ENCODE data around the gene CDKN2B. TPM values are rescaled to one million over a fixed set of nuclear protein-coding genes. Genes with fewer than 3 reads are reported as not detected.
"Not testable (repeated sequence)": the region's sequence is repeated elsewhere in the genome, so short reads cannot be mapped to it uniquely, and the experiment has no call there.

CDKN2B gene
- total RNA-seq, 1 donor from 2014 or later, result 2.3 TPM

- intact Hi-C loops (cut with DNase I); DNase-seq; ATAC-seq (ENCODE audit: poor library complexity): not testable (repeated sequence)
Measured at GRCh38 chr9:21959268-21959667, 49.8 kb downstream of the CDKN2B start.

- DNase-seq (no peak), ATAC-seq (ENCODE audit: poor library complexity) (no peak)
- intact Hi-C loops (cut with DNase I), result no loop called here
Measured at GRCh38 chr9:21958833-21959232, 50.3 kb downstream of the CDKN2B start.

Other genes starting within 250 kb of the CDKN2B start
- 21.2 TPM for gene MTAP, start 206.7 kb downstream of the CDKN2B start, total RNA-seq
- 0.67 TPM for gene CDKN2A, start 14.9 kb downstream of the CDKN2B start, total RNA-seq
- gene CDKN2B-AS1, start 14.5 kb downstream of the CDKN2B start, total RNA-seq, result not detected

All from Right ventricle myocardium superior (tissue), 1 donor.